CD14-positive monocyte (primary cell): ENCODE measurements around the gene H6PD. TPM values are rescaled to one million over a fixed set of nuclear protein-coding genes. Genes with fewer than 3 reads are reported as not detected.

Experiments
- DNase-seq, 3 donors: peaks; one replicate each; pipeline ENCODE4 v3.0.0-alpha.2; 2011 to 2022
- H2AFZ ChIP-seq: 2 replicates; pipeline ENCODE4 v1.6.0; 2012; ENCODE audit warnings: mild to moderate bottlenecking, low read depth, low read length, inconsistent platforms; ENCODE audit not compliant: insufficient read depth, poor library complexity, severe bottlenecking
- H3K27ac ChIP-seq, 2 donors: 1 replicate in 1 of 2; 2 replicates in 1 of 2; pipeline ENCODE4 v1.5.1; 2012 to 2013; ENCODE audit warnings: low read length in 2 of 2, control low read depth in 1 of 2, inconsistent platforms in 1 of 2, low read depth in 1 of 2, mild to moderate bottlenecking in 1 of 2
- H3K27me3 ChIP-seq, 2 donors: one replicate each; pipeline versions ENCODE4 v1.6.0 to v1.6.1; 2011 to 2013; ENCODE audit warnings: low read length in 2 of 2; ENCODE audit not compliant: control insufficient read depth in 2 of 2, insufficient read depth in 2 of 2
- H3K36me3 ChIP-seq, 2 donors: replicated peaks in 1 of 2; 1 replicate in 1 of 2; 2 replicates in 1 of 2; pipeline versions ENCODE4 v1.5.1 to v1.6.1; 2012 to 2013; ENCODE audit warnings: low read length in 2 of 2, control low read depth in 1 of 2, inconsistent platforms in 1 of 2, mild to moderate bottlenecking in 1 of 2; ENCODE audit not compliant: insufficient read depth in 2 of 2, control insufficient read depth in 1 of 2
- H3K4me1 ChIP-seq, 2 donors: 1 replicate in 1 of 2; 2 replicates in 1 of 2; pipeline versions ENCODE4 v1.5.1 to v1.6.1; 2012 to 2013; ENCODE audit warnings: low read length in 2 of 2, control low read depth in 1 of 2, inconsistent platforms in 1 of 2, mild to moderate bottlenecking in 1 of 2, moderate library complexity in 1 of 2; ENCODE audit not compliant: insufficient read depth in 2 of 2, control insufficient read depth in 1 of 2
- H3K4me2 ChIP-seq: replicated peaks from 2 replicates; pipeline ENCODE3; 2012; ENCODE audit warnings: low read length, moderate library complexity, mild to moderate bottlenecking; ENCODE audit not compliant: poor library complexity, severe bottlenecking; ENCODE audit errors: extremely low read depth
- H3K4me3 ChIP-seq, 3 experiments: fragments of 200-600 bp in 1 of 3; sonication (generic) in 1 of 3; replicated peaks in 1 of 3; 1 replicate in 2 of 3; 2 replicates in 1 of 3; pipeline ENCODE4 v1.5.1; 2011 to 2013; ENCODE audit warnings: low read length in 3 of 3, mild to moderate bottlenecking in 3 of 3, control low read depth in 2 of 3, low read depth in 2 of 3, inconsistent platforms in 1 of 3, moderate library complexity in 1 of 3
- H3K79me2 ChIP-seq: 2 replicates; pipeline ENCODE4 v1.6.0; 2012; ENCODE audit warnings: mild to moderate bottlenecking, control low read depth, inconsistent platforms, low read length, moderate library complexity; ENCODE audit not compliant: insufficient read depth
- H3K9ac ChIP-seq: 2 replicates; pipeline ENCODE4 v1.6.0; 2017; ENCODE audit warnings: low read length, mild to moderate bottlenecking; ENCODE audit not compliant: insufficient read depth, poor library complexity, severe bottlenecking
- H3K9me3 ChIP-seq, 2 donors: replicated peaks in 1 of 2; 1 replicate in 1 of 2; 2 replicates in 1 of 2; pipeline versions ENCODE4 v1.5.1 to v1.6.1; 2012 to 2013; ENCODE audit warnings: low read length in 2 of 2, control low read depth in 1 of 2; ENCODE audit not compliant: control insufficient read depth in 1 of 2, insufficient read depth in 1 of 2
- H4K20me1 ChIP-seq: 2 replicates; pipeline ENCODE4 v1.6.0; 2012; ENCODE audit warnings: mild to moderate bottlenecking, low read length, control low read depth, moderate library complexity; ENCODE audit not compliant: insufficient read depth
- H3K27ac Mint-ChIP-seq, 7 donors: one replicate each; pipeline ENCODE4 v1.8.0; 2020; ENCODE audit warnings: mild to moderate bottlenecking in 7 of 7, mixed read lengths in 7 of 7, moderate library complexity in 6 of 7, inconsistent platforms in 2 of 7
- H3K27me3 Mint-ChIP-seq, 3 donors: one replicate each; pipeline ENCODE4 v1.8.0; 2021 to 2022; ENCODE audit warnings: low read depth in 3 of 3, mild to moderate bottlenecking in 3 of 3, mixed read lengths in 3 of 3, moderate library complexity in 3 of 3, inconsistent platforms in 1 of 3
- H3K36me3 Mint-ChIP-seq, 2 donors: one replicate each; pipeline ENCODE4 v1.8.0; 2020; ENCODE audit warnings: mixed read lengths in 2 of 2, inconsistent platforms in 1 of 2, mild to moderate bottlenecking in 1 of 2
- H3K4me1 Mint-ChIP-seq: one replicate; pipeline ENCODE4 v1.8.0; 2020; ENCODE audit warnings: mild to moderate bottlenecking, mixed read lengths
- H3K4me3 Mint-ChIP-seq, 2 donors: one replicate each; pipeline ENCODE4 v1.8.0; 2020; ENCODE audit warnings: mild to moderate bottlenecking in 2 of 2, mixed read lengths in 2 of 2, moderate library complexity in 1 of 2
- H3K9me3 Mint-ChIP-seq, 7 donors: one replicate each; pipeline ENCODE4 v1.8.0; 2020 to 2022; ENCODE audit warnings: mixed read lengths in 7 of 7, mild to moderate bottlenecking in 6 of 7, moderate library complexity in 6 of 7, inconsistent platforms in 2 of 7
- CTCF ChIP-seq: fragments of 200-600 bp; IDR thresholded peaks from one replicate; pipeline ENCODE4 v1.8.0; 2022; ENCODE audit warnings: antibody characterized with exemption, mild to moderate bottlenecking
- WGBS: methylation state at CpG from one replicate; pipeline ENCODE4 v1.1.5; 2013; ENCODE audit warnings: missing lambda C conversion rate; ENCODE audit not compliant: insufficient coverage; 5-methylcytosine and 5-hydroxymethylcytosine counted together
- intact Hi-C, 2 donors: fragments of 100-400 bp; cut with micrococcal nuclease; formaldehyde crosslinking; loops; one replicate each; pipeline versions ENCODE4 v1.15.0 to v1.15.1; 2023
- polyA plus RNA-seq, 3 donors: library from polyadenylated mRNA; depleted of rRNA in 1 of 3; unstranded in 2 of 3; stranded (reverse) in 1 of 3; fragments of 300-500 nt in 2 of 3; fragments of >200 nt in 1 of 3; fragmentation: Illumina TruSeq in 2 of 3; gene quantifications; 1 replicate in 2 of 3; 2 replicates in 1 of 3; pipeline ENCODE4 v1.2.3, GENCODE V29; 2012 to 2021

The H6PD gene
- polyA plus RNA-seq, 3 donors: 8.6 to 15.9 (median 11.4) TPM

- intact Hi-C loops: no loop called here
- H3K9me3 Mint-ChIP-seq: no peaks in the 10 kb centered on the region
- H3K4me1 ChIP-seq: peaks cover 5 to 6% of the 10 kb centered on the region in 2 donors
- peaks cover 12% of the 10 kb centered on the region for H3K4me1 Mint-ChIP-seq
- peak overlapping the region in 1 of 2 donors; percentile 10 for H3K4me3 Mint-ChIP-seq
- no peak overlapping the region for H3K4me2 ChIP-seq
- no peak overlapping the region for H3K27ac ChIP-seq
- no peak overlapping the region for H3K9ac ChIP-seq
- no peak for DNase-seq
- no peak overlapping the region for H2AFZ ChIP-seq
- no peak overlapping the region for H3K4me3 ChIP-seq
- peaks cover 8 to 12% (median 9%) of the 10 kb centered on the region in 3 donors for H3K27me3 Mint-ChIP-seq
- no peak overlapping the region for H3K27ac Mint-ChIP-seq
- H3K36me3 ChIP-seq: no peaks in the 10 kb centered on the region
- WGBS: 96% methylated on average over 10 of the region's 10 CpGs
- H3K9me3 ChIP-seq: no peaks in the 10 kb centered on the region
- no peaks in the 10 kb centered on the region for H4K20me1 ChIP-seq
- no peaks in the 10 kb centered on the region for H3K27me3 ChIP-seq
- H3K79me2 ChIP-seq: no peaks in the 10 kb centered on the region
- H3K36me3 Mint-ChIP-seq: no peaks in the 10 kb centered on the region
- TF ChIP-seq CTCF: no peak
These were observed 43.3 kb upstream of the H6PD start for GRCh38 chr1:9191231-9191630.

DNA sequence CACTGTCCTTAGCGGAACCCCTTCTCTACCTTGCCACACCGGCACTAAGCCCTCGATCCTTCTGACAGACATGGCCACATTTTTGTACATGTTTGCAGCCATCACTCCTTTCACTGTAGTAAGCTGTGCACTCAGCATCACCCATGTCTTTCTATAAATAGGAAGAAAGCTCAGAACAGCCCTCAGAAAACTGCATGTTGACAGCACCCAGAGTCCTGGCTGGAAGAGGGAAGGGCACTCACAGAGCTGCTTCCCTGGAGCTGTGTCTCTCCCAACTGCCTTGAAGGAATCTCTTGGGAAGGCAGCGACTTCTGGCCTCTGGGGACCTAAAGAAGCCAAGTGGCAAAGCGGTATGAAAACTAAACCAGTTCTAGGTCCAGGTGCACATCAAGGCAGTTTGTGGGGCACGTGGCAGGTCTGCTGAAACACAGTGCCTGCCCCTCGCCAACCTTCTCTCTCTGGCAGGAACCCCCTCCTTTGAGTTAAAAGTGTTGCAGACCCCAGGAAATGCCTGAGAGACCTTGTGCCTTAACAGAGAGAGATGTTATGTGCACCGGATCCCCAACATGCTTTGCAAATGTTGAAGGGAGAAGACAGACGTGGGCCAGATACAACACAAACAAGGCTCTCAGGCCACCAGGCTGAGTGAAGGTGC, 41.9 kb upstream of the H6PD start:
- no peak overlapping the region for H3K27ac ChIP-seq
- intact Hi-C loops: no loop called here
- no peak for DNase-seq
- peaks cover 17 to 18% of the 10 kb centered on the region in 2 donors for H3K4me1 ChIP-seq
- no peaks in the 10 kb centered on the region for H4K20me1 ChIP-seq
- peaks cover 0 to 3% of the 10 kb centered on the region in 2 donors for H3K36me3 Mint-ChIP-seq
- no peak overlapping the region for H3K27ac Mint-ChIP-seq
- no peak overlapping the region for H3K9ac ChIP-seq
- H3K27me3 ChIP-seq: peaks cover 0 to 7% of the 10 kb centered on the region in 2 donors
- H3K9me3 ChIP-seq: no peaks in the 10 kb centered on the region
- no peaks in the 10 kb centered on the region for H3K36me3 ChIP-seq
- no peaks in the 10 kb centered on the region for H3K9me3 Mint-ChIP-seq
- no peak overlapping the region for H3K4me2 ChIP-seq
- H3K27me3 Mint-ChIP-seq: peaks cover 11 to 21% (median 14%) of the 10 kb centered on the region in 3 donors
- no peak overlapping the region for H3K4me3 ChIP-seq
- H2AFZ ChIP-seq: no peak overlapping the region
- H3K79me2 ChIP-seq: no peaks in the 10 kb centered on the region
- no peak overlapping the region for H3K4me3 Mint-ChIP-seq
- 96% methylated on average over 7 of the region's 9 CpGs for whole genome bisulfite sequencing
- no peak for TF ChIP-seq CTCF
- H3K4me1 Mint-ChIP-seq: peaks cover 27% of the 10 kb centered on the region
